Measurements from ENCODE around the gene PBX4. TPM values are rescaled to one million over a fixed set of nuclear protein-coding genes. Genes with fewer than 3 reads are reported as not detected.

PBX4 gene
- total RNA-seq, 1 experiment from 2014 or later, result 8.3 TPM

DNA sequence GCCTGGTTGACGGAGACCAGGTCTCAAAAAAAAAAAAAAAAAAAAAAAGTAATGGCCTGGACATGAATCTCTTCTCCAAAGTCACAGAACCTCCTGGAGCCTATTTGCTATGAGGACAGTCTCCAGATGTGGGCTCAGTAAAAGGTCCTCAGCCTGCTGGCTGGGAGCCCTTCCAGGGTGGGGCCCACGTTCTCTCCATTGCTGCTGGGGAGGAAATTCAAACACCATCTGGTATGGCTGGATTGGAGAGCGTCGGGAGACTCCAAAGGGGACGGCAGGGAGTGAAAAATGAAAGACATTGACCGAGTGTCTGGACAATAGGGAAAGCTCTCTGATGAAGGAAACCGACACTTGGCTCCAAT, 1.3 kb upstream of the PBX4 start:
- Histone ChIP-seq H3K4me3 (ENCODE audit: low read depth in 2 of 2, low read length in 2 of 2) (no peak overlapping the region), H3K9me3 (ENCODE audit: control insufficient read depth, insufficient read depth, low read depth, low read length) (no peaks in the 10 kb centered on the region), H3K4me1 (ENCODE audit: control insufficient read depth, insufficient read depth, low read length) (peaks cover 8% of the 10 kb centered on the region; the same call in 1 of the 2 replicates), H3K27me3 (ENCODE audit: control insufficient read depth, insufficient read depth, low read length) (no peaks in the 10 kb centered on the region), H3K36me3 (ENCODE audit: control insufficient read depth, insufficient read depth, low read length) (no peaks in the 10 kb centered on the region), H3K27ac (ENCODE audit: low read length) (no peak overlapping the region)
- ATAC-seq (no peak), DNase-seq (ENCODE audit: low read depth, low spot score) (no peak)
- CTCF ChIA-PET, result no interaction called here
- intact Hi-C loops (cut with micrococcal nuclease; ENCODE audit: unreplicated experiment), result no loop called here
- in situ Hi-C loops (cut with HindIII; ENCODE audit: low pct_unique_long_range_greater_than_20kb, low sequenced_read_pairs), result no loop called here
- POLR2A ChIA-PET, result no interaction called here
- no TSS peak for BruUV-seq (replicated peaks)
- TF ChIP-seq POLR2AphosphoS5 (IDR thresholded peaks at IDR 0.05; ENCODE audit: low read depth, low read length) (no peak), SIN3A (IDR thresholded peaks at IDR 0.05; ENCODE audit: borderline replicate concordance, insufficient read depth, low read depth, low read length) (no peak), TCF7L2 (IDR thresholded peaks at IDR 0.05; ENCODE audit: low read depth, low read length) (no peak), REST (IDR thresholded peaks at IDR 0.05; ENCODE audit: insufficient read depth in 1 of 2, low read depth in 2 of 2, low read length in 1 of 2) (no peak)
- TF ChIP-seq, protein P1, sequence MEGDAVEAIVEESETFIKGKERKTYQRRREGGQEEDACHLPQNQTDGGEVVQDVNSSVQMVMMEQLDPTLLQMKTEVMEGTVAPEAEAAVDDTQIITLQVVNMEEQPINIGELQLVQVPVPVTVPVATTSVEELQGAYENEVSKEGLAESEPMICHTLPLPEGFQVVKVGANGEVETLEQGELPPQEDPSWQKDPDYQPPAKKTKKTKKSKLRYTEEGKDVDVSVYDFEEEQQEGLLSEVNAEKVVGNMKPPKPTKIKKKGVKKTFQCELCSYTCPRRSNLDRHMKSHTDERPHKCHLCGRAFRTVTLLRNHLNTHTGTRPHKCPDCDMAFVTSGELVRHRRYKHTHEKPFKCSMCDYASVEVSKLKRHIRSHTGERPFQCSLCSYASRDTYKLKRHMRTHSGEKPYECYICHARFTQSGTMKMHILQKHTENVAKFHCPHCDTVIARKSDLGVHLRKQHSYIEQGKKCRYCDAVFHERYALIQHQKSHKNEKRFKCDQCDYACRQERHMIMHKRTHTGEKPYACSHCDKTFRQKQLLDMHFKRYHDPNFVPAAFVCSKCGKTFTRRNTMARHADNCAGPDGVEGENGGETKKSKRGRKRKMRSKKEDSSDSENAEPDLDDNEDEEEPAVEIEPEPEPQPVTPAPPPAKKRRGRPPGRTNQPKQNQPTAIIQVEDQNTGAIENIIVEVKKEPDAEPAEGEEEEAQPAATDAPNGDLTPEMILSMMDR (IDR thresholded peaks at IDR 0.05), result no peak

GRCh38 chr19:19619181-19619848, 828 bp upstream of the PBX4 start:
- Histone ChIP-seq H3K36me3 (ENCODE audit: control insufficient read depth, insufficient read depth, low read length) (no peaks in the 10 kb centered on the region), H3K4me3 (ENCODE audit: low read depth in 2 of 2, low read length in 2 of 2) (peak overlapping the region; percentile 58 to 66), H3K27ac (ENCODE audit: low read length) (peak overlapping the region; percentile 61; the same call in 1 of the 2 replicates), H3K9me3 (ENCODE audit: control insufficient read depth, insufficient read depth, low read depth, low read length) (no peaks in the 10 kb centered on the region), H3K27me3 (ENCODE audit: control insufficient read depth, insufficient read depth, low read length) (no peaks in the 10 kb centered on the region), H3K4me1 (ENCODE audit: control insufficient read depth, insufficient read depth, low read length) (peaks cover 8% of the 10 kb centered on the region; the same call in 1 of the 2 replicates)
- DNase-seq (ENCODE audit: low read depth, low spot score), result no peak
- no peak for ATAC-seq
- intact Hi-C loops (cut with micrococcal nuclease; ENCODE audit: unreplicated experiment), result no loop called here
- no peak for TF ChIP-seq TCF7L2 (IDR thresholded peaks at IDR 0.05; ENCODE audit: low read depth, low read length)
- TF ChIP-seq REST (IDR thresholded peaks at IDR 0.05; ENCODE audit: insufficient read depth in 1 of 2, low read depth in 2 of 2, low read length in 1 of 2), result no peak
- TF ChIP-seq POLR2AphosphoS5 (IDR thresholded peaks at IDR 0.05; ENCODE audit: low read depth, low read length), result no peak
- TF ChIP-seq SIN3A (IDR thresholded peaks at IDR 0.05; ENCODE audit: borderline replicate concordance, insufficient read depth, low read depth, low read length), result no peak
- TF ChIP-seq, protein P1 (IDR thresholded peaks at IDR 0.05), result no peak
- ChIA-PET POLR2A (interaction anchor here (0.6 to 0.7 kb wide), 2 partner anchors 9 to 337 kb away, joined by 4 to 7 read pairs; no protein-coding TSS in a partner anchor), CTCF (no interaction called here)
- in situ Hi-C loops (cut with HindIII; ENCODE audit: low pct_unique_long_range_greater_than_20kb, low sequenced_read_pairs), result no loop called here
- BruUV-seq (replicated peaks), result no TSS peak

Measured in Panc1 (cell line).